PFSK-1 (cell line): Measurements from ENCODE around the gene IGFLR1.

ENCODE experiments used
- POLR2AphosphoS5 ChIP-seq: IDR thresholded peaks from 2 replicates; pipeline ENCODE4 v1.6.1; 2012; ENCODE audit warnings: low read depth, mild to moderate bottlenecking, control low read depth, low read length, moderate library complexity
- SIN3A ChIP-seq: IDR thresholded peaks from 2 replicates; pipeline ENCODE4 v1.6.1; 2012; ENCODE audit warnings: mild to moderate bottlenecking, low read length, moderate library complexity, borderline replicate concordance; ENCODE audit not compliant: insufficient read depth
- TAF1 ChIP-seq: IDR thresholded peaks from 2 replicates; pipeline ENCODE4 v1.6.1; 2012; ENCODE audit warnings: low read length, control low read depth, borderline replicate concordance; ENCODE audit not compliant: insufficient read depth

GRCh38 chr19:35716801-35717664 lies 25.2 kb downstream of the IGFLR1 start:
- TF ChIP-seq POLR2AphosphoS5: peak; percentile 85
- peak; percentile 19; the same call in 1 of the 2 replicates for TF ChIP-seq TAF1
- TF ChIP-seq SIN3A: peak; percentile 58; the same call in 1 of the 2 replicates
